Keratinocyte (primary cell): ENCODE results near the gene MMP2.

ENCODE experiments used
- CTCF ChIP-seq, 3 experiments: IDR thresholded peaks in 1 of 3; conservative IDR thresholded peaks in 1 of 3; optimal IDR thresholded peaks in 1 of 3; 2 replicates in 2 of 3; 3 replicates in 1 of 3; pipeline versions ENCODE3 to v1.5.1; 2011; ENCODE audit warnings: low read length in 3 of 3, mild to moderate bottlenecking in 3 of 3, moderate library complexity in 2 of 3, control low read depth in 1 of 3, inconsistent platforms in 1 of 3; ENCODE audit not compliant: insufficient read depth in 2 of 3; ENCODE audit errors: extremely low read depth in 1 of 3
- EZH2 ChIP-seq: IDR thresholded peaks from one replicate; pipeline ENCODE4 v1.6.1; 2012; ENCODE audit warnings: inconsistent platforms, mild to moderate bottlenecking, low read length, moderate library complexity

- TF ChIP-seq CTCF (optimal IDR thresholded peaks at IDR 0.05 in 1 of 3, IDR thresholded peaks at IDR 0.05 in 1 of 3, conservative IDR thresholded peaks at IDR 0.05 in 1 of 3; ENCODE audit: extremely low read depth in 1 of 3, insufficient read depth in 2 of 3, low read length in 3 of 3) (peak; percentile 46 to 90 (median 67)), EZH2 (no peak)
Measured at GRCh38 chr16:55494994-55495421, 16.0 kb downstream of the MMP2 start.
